ENCODE data around the gene ACACA. TPM values are rescaled to one million over a fixed set of nuclear protein-coding genes. Genes with fewer than 3 reads are reported as not detected.

Gene ACACA
- total RNA-seq, 1 donor: 24.5 TPM

GRCh38 chr17:37399265-37399803 lies 7.3 kb downstream of the ACACA start:
- no peak for DNase-seq (ENCODE audit: low read depth in 2 of 3, low spot score in 2 of 3)

- no peak for DNase-seq (ENCODE audit: low read depth in 2 of 3, low spot score in 2 of 3)
Measured at GRCh38 chr17:37393352-37393751, 13.3 kb downstream of the ACACA start.

GRCh38 chr17:37392024-37392590 lies 14.5 kb downstream of the ACACA start:
- DNase-seq (ENCODE audit: low read depth in 2 of 3, low spot score in 2 of 3): no peak

GRCh38 chr17:37391146-37391545 lies 15.5 kb downstream of the ACACA start:
- no peak for DNase-seq (ENCODE audit: low read depth in 2 of 3, low spot score in 2 of 3)

GRCh38 chr17:37389160-37389559 lies 17.5 kb downstream of the ACACA start:
- no peak for DNase-seq (ENCODE audit: low read depth in 2 of 3, low spot score in 2 of 3)

DNA sequence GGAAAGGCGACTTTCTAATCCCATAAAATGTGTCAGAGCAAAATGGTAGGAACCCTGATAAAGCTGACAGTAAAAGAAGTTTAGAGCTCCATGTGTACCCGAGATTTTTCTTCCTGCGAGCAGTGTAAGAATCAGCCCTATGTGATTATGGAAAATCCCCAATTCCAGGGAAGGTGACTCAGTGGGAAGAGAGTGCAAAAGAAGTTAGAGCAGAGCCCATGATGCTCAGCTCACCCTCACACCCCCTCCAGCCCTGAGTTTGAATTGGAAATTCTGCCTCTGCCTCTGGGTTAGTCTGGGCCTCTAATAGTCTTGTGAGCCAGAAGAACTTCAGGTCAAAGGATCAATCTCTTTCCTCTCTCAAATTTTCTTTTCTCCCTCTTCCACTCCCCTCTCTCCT lies 18.4 kb downstream of the ACACA start:
- DNase-seq (ENCODE audit: low read depth in 2 of 3, low spot score in 2 of 3): no peak

GRCh38 chr17:37386462-37386861 lies 20.2 kb downstream of the ACACA start:
- DNase-seq (ENCODE audit: low read depth in 2 of 3, low spot score in 2 of 3): no peak

GRCh38 chr17:37385474-37385990 lies 21.1 kb downstream of the ACACA start:
- DNase-seq (ENCODE audit: low read depth in 2 of 3, low spot score in 2 of 3): no peak

- DNase-seq (ENCODE audit: low read depth in 2 of 3, low spot score in 2 of 3): no peak
Measured at GRCh38 chr17:37384560-37385149, 22.0 kb downstream of the ACACA start.

DNA sequence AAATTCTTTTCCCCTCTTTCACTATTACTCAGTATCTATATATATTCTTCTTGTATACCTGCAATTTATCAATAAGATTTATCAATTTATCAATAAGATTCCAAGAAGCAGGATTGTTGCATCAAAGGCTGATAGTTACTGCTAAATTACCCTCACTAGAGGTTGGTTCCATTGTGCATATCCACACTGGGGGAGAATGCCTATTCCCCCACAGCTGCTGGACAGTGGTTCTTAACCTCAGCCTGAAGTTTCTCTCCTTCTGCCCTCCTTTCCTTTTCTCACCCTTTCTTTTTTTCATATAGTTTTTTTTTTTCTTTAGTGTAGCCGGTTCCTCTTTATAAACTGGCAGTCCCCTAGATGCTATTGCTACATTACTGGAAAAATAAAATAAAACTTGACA lies 24.6 kb downstream of the ACACA start:
- DNase-seq (ENCODE audit: low read depth in 2 of 3, low spot score in 2 of 3): no peak

- no peak for DNase-seq (ENCODE audit: low read depth in 2 of 3, low spot score in 2 of 3)
Measured at GRCh38 chr17:37375706-37376105, 30.9 kb downstream of the ACACA start, which contains the start of gene C17orf78. Gene C17orf78, plus strand, starts transcription at chr17:37375985. Its CDS starts 108 bp downstream, at chr17:37376093.

- peak; percentile 31 to 91 (median 78) for DNase-seq (ENCODE audit: low read depth in 2 of 3, low spot score in 2 of 3)
Measured at GRCh38 chr17:37373530-37374159, 33.0 kb downstream of the ACACA start.

DNA sequence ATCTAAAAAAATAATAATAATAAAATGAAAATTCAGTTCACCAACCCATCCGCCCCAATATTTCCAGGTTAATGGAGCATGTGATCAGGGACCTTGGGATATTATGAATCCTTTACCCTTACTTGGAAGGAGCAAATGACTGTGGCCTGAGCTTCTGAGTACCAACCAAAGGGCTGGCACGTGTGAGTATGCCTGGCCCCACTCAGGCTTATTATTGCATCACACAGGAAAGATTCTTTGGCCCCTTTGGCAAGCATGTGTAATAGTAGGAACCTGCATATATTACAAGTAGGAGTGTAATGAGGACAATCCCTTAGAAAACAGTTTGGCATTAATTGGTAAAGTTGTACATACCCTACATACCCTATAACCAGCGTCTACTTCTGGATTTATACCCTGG lies 38.1 kb downstream of the ACACA start:
- no peak for DNase-seq (ENCODE audit: low read depth in 2 of 3, low spot score in 2 of 3)

- DNase-seq (ENCODE audit: low read depth in 2 of 3, low spot score in 2 of 3): no peak
Measured at GRCh38 chr17:37365589-37365988, 41.0 kb downstream of the ACACA start.

- DNase-seq (ENCODE audit: low read depth in 2 of 3, low spot score in 2 of 3): no peak
Measured at GRCh38 chr17:37361543-37361942, 45.1 kb downstream of the ACACA start.

DNA sequence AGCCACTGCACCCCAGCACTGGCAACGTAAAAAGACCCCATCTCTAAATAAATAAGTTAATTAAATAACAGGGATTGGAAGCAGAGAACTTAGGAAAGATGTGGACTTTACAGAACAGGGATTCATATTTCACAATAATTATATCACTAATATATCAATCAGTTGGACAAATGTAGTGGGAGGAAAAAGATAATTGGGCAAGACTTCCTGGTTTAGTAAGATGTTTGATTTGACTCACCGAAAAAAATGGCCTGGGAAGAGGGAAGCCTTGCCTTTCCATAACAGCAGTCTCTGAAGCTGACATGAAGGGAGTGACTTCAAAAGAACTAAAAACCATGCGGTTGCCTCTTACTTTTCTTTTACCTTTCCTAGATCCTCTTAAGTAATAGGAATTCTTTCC lies 46.0 kb downstream of the ACACA start:
- no peak for DNase-seq (ENCODE audit: low read depth in 2 of 3, low spot score in 2 of 3)

- no peak for DNase-seq (ENCODE audit: low read depth in 2 of 3, low spot score in 2 of 3)
Measured at GRCh38 chr17:37359682-37360188, 46.9 kb downstream of the ACACA start.

DNA sequence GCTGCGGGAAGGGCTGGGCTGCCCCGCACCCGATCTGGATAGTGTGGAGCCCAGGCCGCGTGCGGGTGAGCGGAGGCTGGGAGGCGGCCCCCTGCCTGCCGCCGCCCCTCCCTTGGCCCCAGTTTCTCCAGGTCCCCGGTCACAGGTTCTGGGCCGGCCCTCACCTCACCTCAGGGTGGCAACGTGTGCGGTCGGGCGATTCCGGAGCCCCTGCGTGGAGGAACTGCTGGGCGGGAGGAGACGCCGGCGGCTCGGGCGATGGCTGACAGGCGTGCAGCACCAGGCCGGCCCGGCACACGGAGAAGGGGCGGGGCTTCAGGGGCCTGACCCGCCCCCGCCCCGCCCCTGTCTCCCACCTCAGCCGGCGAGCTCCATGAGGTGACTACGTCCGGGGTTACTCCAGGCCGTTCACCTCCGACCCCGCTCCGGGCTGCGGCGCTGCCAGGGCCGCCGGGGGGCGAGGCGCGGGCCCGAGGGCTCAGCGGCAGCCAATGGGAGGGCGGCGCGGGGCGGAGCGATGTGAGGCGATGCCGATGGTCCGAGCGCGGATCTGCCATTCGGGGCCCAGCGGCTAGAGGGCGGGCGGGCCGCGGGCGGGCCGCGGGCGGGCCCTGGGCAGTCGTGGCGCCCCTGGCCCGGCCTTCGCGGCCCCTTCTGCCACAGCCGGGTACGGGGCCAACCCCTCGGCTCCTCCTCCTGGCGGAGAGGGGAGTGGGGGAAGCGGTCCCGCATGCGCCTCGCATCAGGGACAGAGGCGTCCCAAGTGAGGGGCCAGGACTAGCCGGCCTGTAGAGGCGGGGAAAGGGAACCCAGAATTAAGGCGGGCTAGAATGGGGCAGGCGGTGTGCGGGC lies 47.6 kb downstream of the ACACA start:
- DNase-seq (ENCODE audit: low read depth in 2 of 3, low spot score in 2 of 3): peak; percentile 83 to 96 (median 95)

DNA sequence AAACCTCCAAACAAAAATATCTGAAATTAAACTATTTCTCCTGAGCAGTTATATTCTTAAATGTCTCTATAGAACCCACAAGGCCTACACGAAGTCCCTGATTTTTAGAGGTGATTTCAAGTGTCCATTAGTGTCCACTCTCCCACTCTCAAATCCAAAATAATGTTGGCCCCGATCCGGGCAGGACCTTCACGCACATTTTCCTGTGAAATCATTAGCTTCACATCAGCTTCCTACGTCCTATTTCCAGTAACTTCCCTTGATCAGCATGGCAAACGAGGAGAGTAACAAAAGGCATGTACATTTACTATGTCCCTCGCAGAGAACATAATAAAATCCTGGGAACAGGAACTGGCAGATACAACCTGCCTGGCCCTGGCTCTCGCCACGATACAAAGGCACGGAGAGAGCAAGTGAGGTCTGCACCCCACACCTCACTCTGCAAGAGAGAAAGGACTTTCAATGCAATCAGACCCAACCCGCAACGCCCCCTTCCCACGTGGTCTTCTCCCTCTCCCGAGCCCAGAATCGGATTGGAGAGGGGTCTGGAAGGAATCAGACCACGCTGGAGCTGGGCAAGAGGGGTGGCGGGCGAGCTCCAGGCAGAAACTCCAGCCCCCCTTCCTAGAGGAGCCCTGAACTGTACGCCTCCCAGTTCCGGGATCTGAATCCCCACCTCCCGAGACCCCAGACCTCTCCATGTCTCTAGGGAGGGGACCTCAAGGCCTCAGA lies 48.4 kb downstream of the ACACA start:
- peak in 2 of 3 donors; percentile 24 to 52 for DNase-seq (ENCODE audit: low read depth in 2 of 3, low spot score in 2 of 3)
